KOPT-K1 (cell line): ENCODE results near the gene PAFAH2.

ENCODE experiments used
- H3K27ac ChIP-seq: fragments of 200-600 bp; sonication (generic); 2 replicates; pipeline ENCODE4 v1.5.1; 2016; ENCODE audit warnings: antibody characterized with exemption, mild to moderate bottlenecking, low read depth, low read length; ENCODE audit not compliant: poor library complexity, severe bottlenecking
- H3K36me3 ChIP-seq: fragments of 200-600 bp; sonication (generic); 2 replicates; pipeline ENCODE4 v1.5.1; 2017; ENCODE audit warnings: antibody characterized with exemption, mild to moderate bottlenecking, low read length, moderate library complexity; ENCODE audit not compliant: insufficient read depth
- H3K9me3 ChIP-seq: fragments of 200-600 bp; sonication (generic); 2 replicates; pipeline ENCODE4 v1.5.1; 2017; ENCODE audit warnings: antibody characterized with exemption, low read length, mild to moderate bottlenecking; ENCODE audit not compliant: insufficient read depth, poor library complexity, severe bottlenecking

PAFAH2 gene

DNA sequence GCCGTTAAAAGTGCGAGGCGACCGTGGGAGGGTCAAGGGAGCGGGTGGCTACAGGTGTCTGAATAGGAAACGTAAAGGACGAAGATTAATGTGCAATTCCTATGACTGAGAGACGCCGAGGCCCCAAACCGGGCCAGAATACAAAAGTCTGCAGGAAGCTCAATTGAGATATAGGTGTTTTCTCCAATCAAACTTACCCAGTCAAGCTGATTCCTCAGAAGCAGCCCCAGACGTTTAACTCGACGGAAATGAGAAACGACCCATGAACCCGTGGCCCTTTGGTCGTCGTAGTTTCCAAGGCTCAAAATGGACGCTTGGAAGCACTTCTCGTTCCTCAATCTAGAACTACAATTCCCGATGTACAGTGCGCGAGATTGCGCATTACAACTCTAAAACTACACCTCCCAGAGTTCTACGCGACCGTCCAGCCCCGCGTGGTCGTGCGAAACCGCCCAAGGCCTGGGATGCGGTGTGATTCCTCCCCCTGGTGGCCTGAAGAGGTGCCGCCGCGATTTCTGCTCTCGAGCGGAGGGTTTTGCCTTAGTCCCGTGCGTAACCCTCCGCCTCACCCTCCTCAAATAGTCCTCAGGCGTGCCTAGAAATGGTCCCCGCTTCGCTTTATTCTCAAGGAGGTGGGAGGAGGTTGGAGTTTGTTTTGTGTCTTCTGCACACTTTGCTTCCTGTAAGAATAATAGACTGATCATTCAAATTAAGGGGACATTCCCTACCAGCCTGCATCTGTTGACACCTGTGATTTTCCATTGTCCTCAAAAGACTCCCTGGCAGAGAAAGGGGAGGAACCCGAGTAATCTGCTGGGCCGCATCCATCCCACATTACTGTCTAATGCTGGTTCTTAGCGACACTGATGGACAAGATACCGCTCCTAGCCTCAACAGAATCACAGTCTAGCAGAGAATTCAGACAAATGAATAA is at the start of gene PAFAH2:
TSS of gene PAFAH2 (minus strand) at position 236 of the 934 bp plus-strand sequence. CDS start 7,247 bp downstream, outside the sequence.
- Histone ChIP-seq H3K9me3 (no peaks in the 10 kb centered on the region), H3K27ac (peak within 1 kb of the TSS; percentile 95)

DNA sequence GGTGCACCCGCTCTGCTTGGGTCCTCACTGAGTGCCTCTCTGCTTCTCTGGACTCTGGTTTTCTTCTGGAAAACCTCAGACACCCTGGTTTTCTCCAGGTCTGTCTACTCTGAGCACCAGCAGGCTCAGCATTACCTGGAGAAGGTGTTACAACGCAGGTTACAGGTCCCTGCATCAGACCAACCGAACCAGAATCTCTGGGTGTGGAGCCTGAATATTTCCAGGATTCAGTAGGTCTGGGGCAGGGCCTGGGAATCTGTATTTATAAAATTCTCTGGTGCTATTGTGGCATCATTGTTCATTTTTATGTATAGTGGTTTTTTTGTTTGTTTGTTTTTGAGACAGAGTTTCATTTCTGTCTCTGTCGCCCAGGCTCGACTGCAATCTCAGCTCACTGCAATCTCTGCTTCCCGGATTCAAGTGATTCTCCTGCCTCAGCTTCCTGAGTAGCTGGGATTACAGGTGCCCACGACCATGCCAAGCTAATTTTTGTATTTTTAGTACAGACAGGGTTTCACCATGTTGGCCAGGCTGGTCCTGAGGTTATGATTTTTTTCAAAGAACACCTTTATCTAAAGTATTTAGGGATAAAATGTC is 49.5 kb upstream of the PAFAH2 start:
- no peak overlapping the region for H3K27ac ChIP-seq
- H3K36me3 ChIP-seq, result no peaks in the 10 kb centered on the region
- no peaks in the 10 kb centered on the region for H3K9me3 ChIP-seq

More for the DNA sequence above, at the start of gene PAFAH2:
- no peaks in the 10 kb centered on the region for H3K36me3 ChIP-seq

DNA sequence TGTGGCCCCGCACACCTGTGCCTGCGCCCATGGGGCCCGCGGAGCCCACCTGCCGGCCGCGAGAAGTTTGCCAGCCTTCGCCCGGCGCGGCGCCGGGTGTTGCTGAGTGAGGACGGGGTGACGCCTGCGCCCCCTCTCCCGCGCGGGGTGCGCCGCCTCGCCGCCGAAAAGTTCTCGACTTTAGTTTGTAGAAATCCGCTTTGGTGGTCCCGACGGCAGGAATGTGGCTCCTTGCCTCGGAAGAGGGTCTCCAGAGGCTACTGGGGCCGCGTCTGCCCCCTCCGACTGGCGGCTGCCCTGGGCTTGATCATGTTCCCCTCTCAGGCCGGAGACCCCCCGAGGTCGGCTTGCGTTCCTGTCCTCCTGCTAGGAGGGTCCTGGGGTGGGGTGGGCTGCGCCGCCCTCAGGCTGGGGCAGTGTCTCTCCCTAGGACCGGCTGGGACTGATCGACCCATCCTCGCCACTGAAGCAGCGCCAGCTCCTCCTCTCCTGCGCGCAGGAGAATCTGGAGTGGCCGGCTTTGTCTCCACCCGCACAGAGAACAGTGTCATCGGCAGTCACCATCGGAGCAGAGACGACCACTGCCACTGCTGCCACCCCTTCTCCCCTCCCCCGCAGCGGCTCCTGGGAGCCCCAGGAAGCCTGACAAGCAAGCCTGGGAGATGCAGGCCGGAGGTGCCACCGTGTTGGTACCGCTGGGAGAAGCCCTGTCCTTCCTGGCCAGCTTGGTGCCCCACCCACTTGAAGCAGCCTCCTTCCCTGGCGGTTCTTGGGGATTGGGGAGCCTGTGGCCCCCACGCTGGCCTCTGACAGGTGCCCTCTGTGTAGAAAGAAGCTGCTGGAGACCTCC is 48.6 kb upstream of the PAFAH2 start:
- Histone ChIP-seq H3K9me3 (no peaks in the 10 kb centered on the region), H3K27ac (no peak overlapping the region), H3K36me3 (no peaks in the 10 kb centered on the region)

DNA sequence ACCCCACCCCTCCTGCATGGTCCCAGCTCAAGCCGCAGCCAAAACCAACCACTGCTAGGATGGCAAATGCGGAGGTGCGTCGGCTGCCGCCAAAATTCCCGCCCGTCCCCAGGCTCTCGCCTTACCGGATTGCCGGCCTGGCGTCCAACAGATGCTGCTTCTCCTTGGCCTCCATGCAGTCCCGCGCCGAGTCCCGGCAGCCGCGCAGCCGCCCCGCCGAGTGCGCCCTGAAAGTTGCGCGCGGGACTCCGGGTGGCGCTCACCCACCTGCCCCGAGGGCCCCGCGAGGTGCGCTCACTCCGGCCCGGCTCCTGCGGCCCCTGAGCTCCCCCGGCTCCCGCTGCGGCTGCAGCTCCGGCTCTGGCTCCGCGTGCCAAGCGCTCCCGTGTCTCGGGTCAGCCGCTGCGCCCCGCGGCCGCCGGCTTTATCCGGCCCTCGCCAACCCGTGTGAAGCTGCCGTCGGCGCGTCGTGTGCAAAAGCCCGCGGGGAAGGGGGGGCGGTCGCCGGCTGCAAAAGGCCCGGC is 47.9 kb upstream of the PAFAH2 start, which contains the start of gene SLC30A2:
TSS of gene SLC30A2 (minus strand) at position 397 of the 524 bp plus-strand sequence. CDS start at position 175, 222 bp downstream.
- Histone ChIP-seq H3K27ac (no peak within 1 kb of the TSS), H3K9me3 (no peaks in the 10 kb centered on the region), H3K36me3 (no peaks in the 10 kb centered on the region)

GRCh38 chr1:26044971-26045721 is 47.3 kb upstream of the PAFAH2 start:
- Histone ChIP-seq H3K27ac (no peak overlapping the region), H3K36me3 (no peaks in the 10 kb centered on the region), H3K9me3 (no peaks in the 10 kb centered on the region)

DNA sequence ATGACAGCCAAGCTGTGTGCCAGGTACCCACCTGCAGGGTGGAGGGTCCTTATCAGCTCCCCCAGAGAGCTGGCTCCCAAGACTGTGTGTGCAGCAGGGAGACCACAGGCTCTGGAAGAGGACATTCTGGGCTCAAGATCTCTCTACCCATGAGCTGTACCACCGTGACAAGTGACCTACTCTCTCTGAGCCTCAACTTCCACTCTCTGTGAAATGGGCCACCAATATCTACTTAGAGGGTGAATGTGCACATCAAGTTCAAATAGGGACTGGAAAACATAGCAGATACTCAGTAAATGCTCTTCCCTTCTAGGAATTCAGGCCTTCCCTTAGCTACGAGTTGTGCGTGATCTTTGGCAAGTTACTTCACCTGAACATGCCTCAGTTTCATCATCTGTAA is 46.6 kb upstream of the PAFAH2 start:
- H3K27ac ChIP-seq, result no peak overlapping the region
- H3K36me3 ChIP-seq, result no peaks in the 10 kb centered on the region
- H3K9me3 ChIP-seq, result no peaks in the 10 kb centered on the region

DNA sequence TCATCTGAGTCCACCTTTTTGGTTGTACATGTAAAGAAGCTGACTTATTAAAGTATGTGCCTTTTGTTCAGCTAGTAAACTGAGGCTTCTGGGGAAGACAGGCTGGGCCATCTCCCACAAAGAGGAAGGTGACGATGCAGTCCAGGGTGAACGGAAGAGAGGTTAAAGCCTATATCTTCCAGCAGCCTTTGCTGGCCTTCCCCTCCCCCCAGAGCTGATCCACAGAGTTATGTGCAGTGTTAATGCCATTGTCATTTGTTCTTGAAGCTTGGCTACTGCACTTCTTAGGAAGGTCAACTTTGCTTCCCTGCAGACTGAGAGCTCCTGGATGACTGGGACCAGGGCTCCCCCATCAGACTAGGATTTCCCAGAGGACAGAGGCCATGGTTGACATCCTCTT is 45.9 kb upstream of the PAFAH2 start:
- no peak overlapping the region for H3K27ac ChIP-seq
- no peaks in the 10 kb centered on the region for H3K36me3 ChIP-seq
- H3K9me3 ChIP-seq, result no peaks in the 10 kb centered on the region

- Histone ChIP-seq H3K27ac (no peak overlapping the region), H3K36me3 (no peaks in the 10 kb centered on the region), H3K9me3 (no peaks in the 10 kb centered on the region)
These were observed 44.1 kb upstream of the PAFAH2 start for GRCh38 chr1:26041978-26042377.

DNA sequence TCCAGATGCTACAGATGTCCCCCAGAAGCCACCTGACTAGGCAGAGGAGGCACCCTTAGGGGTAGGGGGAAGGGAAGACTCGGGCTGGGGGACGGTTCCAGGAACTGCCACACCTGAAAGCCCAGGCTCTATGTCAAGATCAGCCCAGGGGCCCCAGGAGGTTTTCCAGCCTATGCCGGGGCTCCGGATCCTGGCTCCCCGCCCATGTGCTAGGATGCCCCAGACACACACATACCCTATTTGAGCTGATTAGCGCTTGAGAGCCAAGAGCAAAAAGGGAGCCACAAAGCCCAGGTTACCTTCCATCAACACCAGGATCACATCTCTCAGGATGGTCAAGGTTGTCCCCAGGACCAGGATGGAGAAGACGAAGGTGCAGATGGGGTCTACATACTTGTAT is 43.5 kb upstream of the PAFAH2 start:
- no peaks in the 10 kb centered on the region for H3K36me3 ChIP-seq
- no peaks in the 10 kb centered on the region for H3K9me3 ChIP-seq
- H3K27ac ChIP-seq, result no peak overlapping the region

- H3K9me3 ChIP-seq, result no peaks in the 10 kb centered on the region
- H3K27ac ChIP-seq, result no peak overlapping the region
- H3K36me3 ChIP-seq, result no peaks in the 10 kb centered on the region
These were observed 41.0 kb upstream of the PAFAH2 start for GRCh38 chr1:26038904-26039303.

DNA sequence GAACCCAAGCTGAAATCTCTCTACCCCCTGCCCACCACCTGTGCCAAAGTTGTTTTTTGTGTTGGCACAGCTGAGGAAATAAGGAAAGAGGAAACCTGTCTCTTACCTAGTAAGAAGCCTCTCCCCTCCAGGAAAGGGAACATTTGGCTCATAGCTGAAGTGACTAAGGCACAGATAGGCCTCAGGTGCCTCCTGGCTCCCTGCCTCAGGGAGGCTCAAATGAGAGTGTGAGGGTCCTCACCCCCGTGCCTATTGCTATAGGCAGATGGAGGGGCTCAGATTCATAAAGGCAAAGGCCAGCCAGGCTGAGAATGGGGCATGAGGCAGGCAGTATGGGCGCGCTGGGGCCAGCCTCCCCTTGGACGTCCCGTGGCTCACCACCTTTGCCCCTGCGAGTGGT is 40.6 kb upstream of the PAFAH2 start:
- H3K9me3 ChIP-seq, result no peaks in the 10 kb centered on the region
- H3K27ac ChIP-seq, result no peak overlapping the region
- no peaks in the 10 kb centered on the region for H3K36me3 ChIP-seq

DNA sequence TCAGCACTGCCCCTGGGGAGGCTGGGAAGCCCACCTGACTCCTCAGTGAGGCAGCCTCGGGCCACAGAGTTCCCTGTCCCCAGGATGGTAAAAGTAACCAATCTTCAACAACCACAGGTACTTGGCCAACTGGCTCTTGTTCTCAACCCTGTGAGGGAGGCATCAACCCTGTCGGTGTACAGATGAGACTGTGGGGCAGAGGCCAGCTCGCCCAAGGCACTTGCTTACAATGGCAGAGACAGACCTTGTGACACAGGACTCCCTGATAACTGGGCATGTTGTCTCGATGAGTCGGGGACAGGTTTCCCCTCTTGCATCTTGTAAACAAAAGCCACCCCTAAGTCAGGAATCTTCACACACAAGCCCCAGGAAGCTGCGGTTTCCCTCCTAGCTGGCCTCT is 40.0 kb upstream of the PAFAH2 start:
- Histone ChIP-seq H3K9me3 (no peaks in the 10 kb centered on the region), H3K36me3 (no peaks in the 10 kb centered on the region), H3K27ac (no peak overlapping the region)

GRCh38 chr1:26036756-26037281 is 39.0 kb upstream of the PAFAH2 start:
- no peaks in the 10 kb centered on the region for H3K9me3 ChIP-seq
- H3K36me3 ChIP-seq, result no peaks in the 10 kb centered on the region
- no peak overlapping the region for H3K27ac ChIP-seq
